ENCODE results near the gene MMP15. TPM values are rescaled to one million over a fixed set of nuclear protein-coding genes. Genes with fewer than 3 reads are reported as not detected.
"Not testable (repeated sequence)": the region's sequence is repeated elsewhere in the genome, so short reads cannot be mapped to it uniquely, and the experiment has no call there.

MMP15 gene
- total RNA-seq, 4 donors from 2014 or later: 5.2 to 9.1 (median 7.7) TPM

- DNase-seq (ENCODE audit: low spot score in 2 of 2): no peak
- no peak overlapping the region for H3K4me3 ChIP-seq (ENCODE audit: low read depth, poor library complexity, severe bottlenecking)
- TF ChIP-seq CTCF (IDR thresholded peaks at IDR 0.05): no peak
- no peak for TF ChIP-seq POLR2A (IDR thresholded peaks at IDR 0.05)
- intact Hi-C loops (cut with DNase I; ENCODE audit: low total_unique reads): no loop called here
- 75 to 80% methylated on average over 13 to 14 of the region's 15 CpGs for WGBS, 2 donors
These were observed 69.4 kb downstream of the MMP15 start for GRCh38 chr16:58094791-58095574.

GRCh38 chr16:58095575-58095960 is 70.0 kb downstream of the MMP15 start:
- WGBS, 2 donors: 71 to 73% methylated on average over 6 of the region's 6 CpGs
- intact Hi-C loops (cut with DNase I; ENCODE audit: low total_unique reads); DNase-seq (ENCODE audit: low spot score in 2 of 2); H3K4me3 ChIP-seq (ENCODE audit: low read depth, poor library complexity, severe bottlenecking): not testable (repeated sequence)

GRCh38 chr16:58096249-58096648 is 70.7 kb downstream of the MMP15 start:
- TF ChIP-seq POLR2A (IDR thresholded peaks at IDR 0.05): no peak
- no peak for TF ChIP-seq CTCF (IDR thresholded peaks at IDR 0.05)
- H3K4me3 ChIP-seq (ENCODE audit: low read depth, poor library complexity, severe bottlenecking): no peak overlapping the region
- no peak for DNase-seq (ENCODE audit: low spot score in 2 of 2)
- intact Hi-C loops (cut with DNase I; ENCODE audit: low total_unique reads): no loop called here
- WGBS, 2 donors: 36 to 50% methylated on average over 2 of the region's 2 CpGs

Other genes starting within 250 kb of the MMP15 start
- gene KIFC3, start 223.3 kb upstream of the MMP15 start, total RNA-seq: 100 to 1,000 TPM; 116 to 206 (median 164) TPM
- not detected for gene CNGB1, start 54.6 kb upstream of the MMP15 start, total RNA-seq
- gene ZNF319, start 25.1 kb upstream of the MMP15 start, total RNA-seq: 10 to 100 TPM in 1 of 4 donors, 1 to 10 TPM in 3; 8.1 to 12.1 (median 8.6) TPM
- 10 to 100 TPM; 13.3 to 34.2 (median 23.3) TPM for gene USB1, start 24.3 kb upstream of the MMP15 start, total RNA-seq
- 10 to 100 TPM; 46.6 to 66.6 (median 58.9) TPM for gene CFAP20, start 103.6 kb downstream of the MMP15 start, total RNA-seq
- gene CSNK2A2, start 172.4 kb downstream of the MMP15 start, total RNA-seq: 100 to 1,000 TPM; 112 to 159 (median 141) TPM

All from lower leg skin (tissue), 4 donors.